GM18873 (cell line): Measurements from ENCODE around the gene GLUD1.
"Not testable (repeated sequence)": the region's sequence is repeated elsewhere in the genome, so short reads cannot be mapped to it uniquely, and the experiment has no call there.

Experiments used
- ATAC-seq: cut with Tn5 transposase; IDR thresholded peaks from one replicate; pipeline ENCODE4 v1.9.1; 2021; ENCODE audit warnings: mild to moderate bottlenecking, moderate library complexity, moderate number of reproducible peaks; ENCODE audit not compliant: unreplicated experiment, low FRiP score

GLUD1 gene

DNA sequence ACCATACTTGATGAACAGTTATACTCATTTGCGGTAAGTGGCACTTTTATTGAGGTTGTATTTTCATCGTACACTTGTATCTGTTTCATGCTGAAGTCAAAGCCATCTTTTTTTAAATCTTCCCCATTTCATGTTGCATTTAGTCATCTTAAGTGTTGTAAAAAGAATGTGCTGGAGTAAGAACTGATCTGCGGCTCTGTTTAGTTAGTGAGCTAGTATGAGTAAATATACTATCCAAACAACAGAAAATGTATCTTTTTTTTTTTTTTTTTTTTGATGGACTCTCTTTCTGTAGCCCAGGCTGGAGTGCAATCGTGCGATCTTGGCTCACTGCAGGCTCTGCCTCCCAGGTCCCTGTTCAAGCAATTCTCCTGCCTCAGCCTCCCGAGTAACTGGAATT lies 87.0 kb downstream of the GLUD1 start:
- ATAC-seq: not testable (repeated sequence)

DNA sequence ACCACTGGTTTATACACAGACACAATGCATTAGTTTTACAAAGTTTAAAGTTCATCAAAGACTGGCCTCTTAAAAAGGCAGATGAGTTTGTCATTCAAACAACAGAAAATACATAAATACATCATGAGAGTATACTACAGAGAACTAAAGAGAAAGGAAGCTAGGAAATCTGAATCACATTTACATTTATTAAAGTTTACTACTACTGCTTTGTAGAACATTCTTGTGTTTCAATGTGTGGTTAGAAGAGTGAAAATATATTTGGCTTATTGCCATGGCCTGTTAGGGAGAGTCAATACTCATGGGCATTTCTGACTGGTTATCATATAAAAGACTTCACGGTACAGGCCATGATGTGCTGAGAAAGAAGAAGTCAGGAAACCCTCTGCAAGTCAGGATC lies 87.5 kb downstream of the GLUD1 start:
- ATAC-seq: not testable (repeated sequence)

DNA sequence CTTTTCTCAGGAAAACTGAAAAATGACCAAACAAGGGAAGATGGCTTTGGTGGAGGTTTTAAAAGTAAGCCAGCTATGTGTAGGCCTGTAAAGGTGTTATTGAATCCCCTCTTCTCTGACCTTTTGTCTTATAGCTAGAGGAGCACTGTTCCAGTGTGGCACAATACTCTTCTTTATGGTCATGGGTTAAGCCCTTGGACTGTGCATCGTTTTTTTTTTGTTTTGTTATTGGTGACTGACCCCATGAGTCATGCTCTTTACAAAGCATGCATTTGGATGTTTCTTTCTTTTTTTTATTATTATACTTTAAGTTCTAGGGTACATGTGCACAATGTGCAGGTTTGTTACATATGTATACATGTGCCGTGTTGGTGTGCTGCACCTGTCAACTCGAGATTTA lies 94.2 kb downstream of the GLUD1 start:
- no peak for ATAC-seq
